MM.1S (cell line): ENCODE data around the gene MICU2.

Experiments used
- DNase-seq: peaks from one replicate; pipeline ENCODE4 v3.0.0-alpha.2; 2015
- H2AFZ ChIP-seq: fragments of 300-600 bp; sonication (generic); 2 replicates; pipeline ENCODE4 v1.6.0; 2016; ENCODE audit warnings: antibody characterized with exemption, low read length
- H3F3A ChIP-seq: fragments of 300-600 bp; sonication (generic); 2 replicates; pipeline ENCODE4 v1.6.1; 2016; ENCODE audit warnings: mild to moderate bottlenecking, antibody characterized with exemption, low read length, moderate library complexity, mixed read lengths; ENCODE audit not compliant: insufficient read depth
- H3K27ac ChIP-seq: fragments of 300-600 bp; sonication (generic); 2 replicates; pipeline ENCODE4 v1.5.1; 2016; ENCODE audit warnings: mild to moderate bottlenecking, low read length
- H3K27me3 ChIP-seq: fragments of 300-600 bp; sonication (generic); replicated peaks from 2 replicates; pipeline ENCODE4 v1.6.0; 2016; ENCODE audit warnings: low read length; ENCODE audit not compliant: insufficient read depth
- H3K36me3 ChIP-seq: fragments of 300-600 bp; sonication (generic); replicated peaks from 2 replicates; pipeline ENCODE4 v1.6.1; 2016; ENCODE audit warnings: mild to moderate bottlenecking, low read length, mixed read lengths; ENCODE audit not compliant: insufficient read depth
- H3K4me1 ChIP-seq: fragments of 300-600 bp; sonication (generic); 2 replicates; pipeline ENCODE4 v1.6.1; 2016; ENCODE audit warnings: low read length, mixed read lengths
- H3K4me2 ChIP-seq: fragments of 300-600 bp; sonication (generic); 2 replicates; pipeline ENCODE4 v1.6.0; 2016; ENCODE audit warnings: low read depth, low read length
- H3K4me3 ChIP-seq: fragments of 300-600 bp; sonication (generic); 2 replicates; pipeline ENCODE4 v1.5.1; 2016; ENCODE audit warnings: low read length, mixed read lengths
- H3K79me2 ChIP-seq: fragments of 300-600 bp; sonication (generic); 2 replicates; pipeline ENCODE4 v1.6.1; 2016; ENCODE audit warnings: mixed run types, low read length, mixed read lengths
- H3K9ac ChIP-seq: fragments of 300-600 bp; sonication (generic); 2 replicates; pipeline ENCODE4 v1.6.1; 2016; ENCODE audit warnings: low read length, mixed read lengths
- H3K9me2 ChIP-seq: fragments of 300-600 bp; sonication (generic); replicated peaks from 2 replicates; pipeline ENCODE4 v1.6.1; 2016; ENCODE audit warnings: mild to moderate bottlenecking, low read length, mixed read lengths; ENCODE audit not compliant: insufficient read depth
- H3K9me3 ChIP-seq: fragments of 300-600 bp; sonication (generic); replicated peaks from 2 replicates; pipeline ENCODE4 v1.6.1; 2016; ENCODE audit warnings: mild to moderate bottlenecking, low read length, mixed read lengths; ENCODE audit not compliant: insufficient read depth
- H4K20me1 ChIP-seq: fragments of 300-600 bp; sonication (generic); 2 replicates; pipeline ENCODE4 v1.6.1; 2016; ENCODE audit warnings: mild to moderate bottlenecking, low read length, moderate library complexity, mixed read lengths; ENCODE audit not compliant: insufficient read depth
- CTCF ChIP-seq: fragments of 300-600 bp; sonication (generic); IDR thresholded peaks from 2 replicates; pipeline ENCODE4 v1.5.1; 2016; ENCODE audit warnings: antibody characterized with exemption, low read length, mixed read lengths
- EZH2 ChIP-seq: fragments of 300-600 bp; sonication (generic); optimal IDR thresholded peaks from 2 replicates; pipeline ENCODE3; 2017; ENCODE audit warnings: low read depth, mild to moderate bottlenecking, antibody characterized with exemption, low read length, mixed read lengths
- EZH2phosphoT487 ChIP-seq: fragments of 300-600 bp; sonication (generic); IDR thresholded peaks from 2 replicates; pipeline ENCODE4 v1.6.1; 2018; ENCODE audit warnings: antibody characterized with exemption, low read length

MICU2 gene

GRCh38 chr13:21541271-21541670 is 62.7 kb downstream of the MICU2 start:
- no peak overlapping the region for H3K9ac ChIP-seq
- H3K4me3 ChIP-seq, result no peak overlapping the region
- no peaks in the 10 kb centered on the region for H3K27me3 ChIP-seq
- no peaks in the 10 kb centered on the region for H3K9me2 ChIP-seq
- TF ChIP-seq EZH2, result no peak
- TF ChIP-seq CTCF, result no peak
- no peak for TF ChIP-seq EZH2phosphoT487
- no peaks in the 10 kb centered on the region for H3F3A ChIP-seq
- no peaks in the 10 kb centered on the region for H3K79me2 ChIP-seq
- H3K9me3 ChIP-seq, result no peaks in the 10 kb centered on the region
- no peak for DNase-seq
- H3K4me2 ChIP-seq, result no peak overlapping the region
- H4K20me1 ChIP-seq, result no peaks in the 10 kb centered on the region
- H3K36me3 ChIP-seq, result no peaks in the 10 kb centered on the region
- no peaks in the 10 kb centered on the region for H3K4me1 ChIP-seq
- H2AFZ ChIP-seq, result no peak overlapping the region
- no peak overlapping the region for H3K27ac ChIP-seq

DNA sequence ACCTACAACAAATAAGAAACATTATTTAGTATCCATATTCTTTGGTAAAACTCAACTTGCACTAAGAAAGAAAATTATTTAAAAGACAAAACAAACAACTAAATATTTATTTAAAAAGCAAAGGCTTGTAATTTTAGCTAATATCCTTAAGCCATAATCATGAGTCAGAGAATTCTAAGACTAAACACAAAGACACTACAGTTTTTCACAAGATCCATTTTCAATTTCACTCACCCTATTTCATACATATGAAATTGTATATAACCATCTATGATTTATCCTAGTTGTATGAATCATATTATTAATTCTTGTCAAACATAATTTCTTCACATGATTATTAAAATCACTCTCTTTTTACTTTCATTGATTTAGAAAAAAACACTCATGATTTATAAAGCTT is 64.3 kb downstream of the MICU2 start:
- Histone ChIP-seq H3K4me3 (no peak overlapping the region), H2AFZ (no peak overlapping the region), H3K9me3 (no peaks in the 10 kb centered on the region), H3K79me2 (no peaks in the 10 kb centered on the region), H3K27ac (no peak overlapping the region), H3K4me1 (no peaks in the 10 kb centered on the region), H3K9ac (no peak overlapping the region), H3K9me2 (no peaks in the 10 kb centered on the region), H3K27me3 (no peaks in the 10 kb centered on the region), H4K20me1 (no peaks in the 10 kb centered on the region), H3F3A (no peaks in the 10 kb centered on the region), H3K36me3 (no peaks in the 10 kb centered on the region), H3K4me2 (no peak overlapping the region)
- no peak for DNase-seq
- TF ChIP-seq EZH2 (no peak), EZH2phosphoT487 (no peak), CTCF (no peak)

DNA sequence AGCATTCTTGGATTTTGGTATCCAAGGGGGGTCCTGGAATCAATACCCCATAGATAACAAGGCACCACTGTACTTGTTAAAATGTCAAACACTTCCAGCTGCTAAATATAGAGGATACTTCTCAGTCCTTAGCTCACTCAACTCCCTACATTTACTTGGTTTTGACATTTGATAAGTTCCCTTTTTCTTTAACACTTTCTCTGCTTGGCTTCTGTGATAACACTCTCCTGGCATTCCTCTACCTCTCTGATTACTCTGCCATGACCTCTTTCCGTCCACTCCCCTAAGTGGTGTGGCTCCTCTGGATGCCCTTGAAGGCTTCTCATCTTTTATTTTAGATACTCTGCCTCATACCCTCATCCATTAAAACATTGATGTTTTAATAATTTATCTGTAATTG is 65.2 kb downstream of the MICU2 start:
- H3K36me3 ChIP-seq, result no peaks in the 10 kb centered on the region
- H3K79me2 ChIP-seq, result no peaks in the 10 kb centered on the region
- no peak overlapping the region for H3K9ac ChIP-seq
- no peaks in the 10 kb centered on the region for H3K9me2 ChIP-seq
- H3K4me3 ChIP-seq, result no peak overlapping the region
- no peak overlapping the region for H3K4me2 ChIP-seq
- H3K9me3 ChIP-seq, result no peaks in the 10 kb centered on the region
- TF ChIP-seq EZH2, result no peak
- TF ChIP-seq EZH2phosphoT487, result no peak
- no peak for TF ChIP-seq CTCF
- no peak overlapping the region for H2AFZ ChIP-seq
- H3K27ac ChIP-seq, result no peak overlapping the region
- no peaks in the 10 kb centered on the region for H4K20me1 ChIP-seq
- DNase-seq, result no peak
- H3K4me1 ChIP-seq, result no peaks in the 10 kb centered on the region
- no peaks in the 10 kb centered on the region for H3F3A ChIP-seq
- no peaks in the 10 kb centered on the region for H3K27me3 ChIP-seq

GRCh38 chr13:21538280-21538679 is 65.7 kb downstream of the MICU2 start:
- Histone ChIP-seq H3F3A (no peaks in the 10 kb centered on the region), H3K9me3 (no peaks in the 10 kb centered on the region), H3K27ac (no peak overlapping the region), H3K4me3 (no peak overlapping the region), H3K4me2 (no peak overlapping the region), H3K36me3 (no peaks in the 10 kb centered on the region), H3K9ac (no peak overlapping the region), H3K4me1 (no peaks in the 10 kb centered on the region), H3K79me2 (no peaks in the 10 kb centered on the region), H3K27me3 (no peaks in the 10 kb centered on the region), H3K9me2 (no peaks in the 10 kb centered on the region), H2AFZ (no peak overlapping the region), H4K20me1 (no peaks in the 10 kb centered on the region)
- no peak for DNase-seq
- no peak for TF ChIP-seq CTCF
- no peak for TF ChIP-seq EZH2
- TF ChIP-seq EZH2phosphoT487, result no peak
